Lower leg skin (tissue), 4 donors: ENCODE data around the gene IQSEC3. TPM values are rescaled to one million over a fixed set of nuclear protein-coding genes. Genes with fewer than 3 reads are reported as not detected.

ENCODE experiments used
- DNase-seq, 2 donors: peaks; one replicate each; pipeline ENCODE4 v3.0.0-alpha.2; 2019; ENCODE audit warnings: low spot score in 2 of 2
- H3K4me3 ChIP-seq: fragments of 200-600 bp; sonication (generic); 2 replicates; pipeline ENCODE4 v1.5.1; 2017; ENCODE audit warnings: mild to moderate bottlenecking, low read depth; ENCODE audit not compliant: poor library complexity, severe bottlenecking
- CTCF ChIP-seq, 3 donors: fragments of 450-650 bp; IDR thresholded peaks; one replicate each; pipeline ENCODE4 v1.5.1; 2016; ENCODE audit warnings: antibody characterized with exemption in 3 of 3, mild to moderate bottlenecking in 3 of 3, moderate library complexity in 2 of 3
- POLR2A ChIP-seq, 2 donors: fragments of 450-650 bp; IDR thresholded peaks; one replicate each; pipeline ENCODE4 v1.6.1; 2016 to 2017; ENCODE audit warnings: antibody characterized with exemption in 2 of 2, mild to moderate bottlenecking in 1 of 2, moderate library complexity in 1 of 2
- WGBS, 2 donors: methylation state at CpG; one replicate each; pipeline ENCODE4 v1.1.5; 2018; 5-methylcytosine and 5-hydroxymethylcytosine counted together
- intact Hi-C: fragments of 100-400 bp; cut with DNase I; formaldehyde crosslinking; loops from one replicate; pipeline ENCODE4 v1.15.0; 2023; ENCODE audit warnings: low total_unique reads
- total RNA-seq, 4 donors: library from RNA; depleted of rRNA; stranded (reverse); fragments of >200 nt; gene quantifications; one replicate each; pipeline ENCODE4 v1.1.0, GENCODE V29; 2016

Gene IQSEC3
- total RNA-seq, 4 donors from 2014 or later: 0.04 to 0.10 (median 0.05) TPM; not detected in 1

DNA sequence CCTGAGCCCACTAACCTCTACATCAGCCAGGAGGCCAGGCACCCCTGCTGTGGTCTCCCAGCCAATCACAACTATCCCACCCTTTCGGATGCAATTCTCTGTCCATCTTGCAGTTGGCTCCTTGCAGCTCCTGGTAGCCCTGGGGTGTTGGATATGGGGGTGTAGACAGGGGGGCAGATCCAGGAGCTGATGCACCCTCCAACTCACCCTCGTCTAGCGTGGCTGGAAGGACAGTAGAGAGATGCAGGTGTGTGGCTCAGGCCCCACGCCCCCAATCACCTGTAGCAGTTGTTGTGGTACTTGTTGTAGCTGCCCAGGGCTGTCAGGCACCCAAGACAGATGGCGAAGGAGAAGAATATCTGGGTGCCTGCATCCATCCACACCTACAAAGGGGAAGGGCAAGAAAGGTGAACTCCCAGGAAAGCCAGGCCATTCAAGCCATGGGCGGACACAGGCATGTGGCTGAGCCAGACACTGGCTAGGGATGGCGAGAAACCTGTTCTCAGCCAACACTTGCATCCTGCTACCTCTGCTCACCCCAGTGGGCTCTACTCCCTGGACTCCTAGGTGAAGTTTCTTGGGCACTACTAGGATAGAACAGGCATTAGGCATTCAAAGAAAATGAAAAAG, 160.8 kb downstream of the IQSEC3 start:
- 85 to 87% methylated on average over 7 of the region's 7 CpGs for WGBS, 2 donors
- peak in 1 of 2 donors; percentile 70 for DNase-seq
- intact Hi-C loops: no loop called here
- no peak overlapping the region for H3K4me3 ChIP-seq
- TF ChIP-seq POLR2A (IDR thresholded peaks at IDR 0.05) (no peak), CTCF (IDR thresholded peaks at IDR 0.05) (no peak)

Other genes starting within 250 kb of the IQSEC3 start
- gene SLC6A12, start 147.4 kb downstream of the IQSEC3 start, total RNA-seq: under 1 TPM in 3 of 4 donors, not detected in 1; 0.30 to 0.74 (median 0.71) TPM
- gene SLC6A13, start 196.1 kb downstream of the IQSEC3 start, total RNA-seq: not detected